GM18507 (cell line): Measurements from ENCODE around the gene HELZ2.
A peak's percentile ranks its signal among the peaks of the same experiment; 100 is the strongest.
"Not testable (repeated sequence)": the region's sequence is repeated elsewhere in the genome, so short reads cannot be mapped to it uniquely, and the experiment has no call there.

Experiments
- DNase-seq: peaks from one replicate; pipeline ENCODE4 v3.0.0; 2011; ENCODE audit warnings: low read depth; ENCODE audit not compliant: insufficient read length; ENCODE audit errors: extremely low spot score
- FAIRE-seq: peaks from 2 replicates; lab custom pipeline; 2011; peaks lifted over from hg19 to GRCh38; lab: Jason Lieb, UNC

The HELZ2 gene

DNA sequence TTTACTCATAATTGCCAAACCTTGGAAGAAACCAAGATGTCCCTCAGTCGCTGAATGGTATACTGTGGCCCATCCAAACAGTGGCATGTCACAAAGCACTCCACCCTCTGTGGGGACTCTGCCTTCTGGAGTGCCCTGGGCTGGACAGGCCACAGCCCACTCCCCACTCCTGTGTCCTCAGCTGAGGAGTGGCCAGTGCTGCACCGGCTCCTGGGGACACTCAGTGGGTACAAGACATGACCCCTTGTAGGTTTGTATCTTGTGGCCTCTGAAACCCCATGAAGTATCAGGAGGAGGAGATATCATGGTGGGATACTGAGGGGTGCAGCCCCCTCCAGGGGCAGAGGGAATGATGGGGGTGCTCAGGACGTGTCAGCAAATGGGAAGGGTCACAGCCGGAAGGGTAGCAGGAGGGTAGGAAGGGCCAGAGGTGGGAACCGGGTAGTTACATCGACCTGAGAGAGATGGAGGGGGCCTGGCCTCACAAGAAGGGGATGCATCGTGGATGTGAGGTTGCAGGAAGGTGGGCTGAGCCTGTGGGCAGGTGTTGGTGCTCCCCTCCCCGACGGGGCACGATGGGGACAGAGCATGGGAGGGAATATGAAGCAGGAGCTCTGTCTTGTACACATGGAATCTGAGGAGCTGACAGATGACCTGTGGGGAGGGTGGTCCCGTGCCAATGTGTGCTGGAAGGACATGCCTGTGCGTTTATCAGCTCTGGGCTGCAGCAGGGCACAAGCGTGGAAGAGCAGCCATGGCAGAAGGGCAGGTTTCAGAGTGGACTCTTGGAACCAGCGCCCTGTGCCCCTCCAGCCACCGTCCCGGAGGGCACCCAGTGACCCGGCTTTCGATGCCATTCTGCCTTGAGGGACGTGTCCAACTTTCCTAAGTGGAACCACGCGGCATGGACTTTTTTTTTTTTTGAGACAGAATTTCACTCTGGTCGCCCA, 11.9 kb upstream of the HELZ2 start:
- FAIRE-seq, result no peak
- DNase-seq, result no peak

DNA sequence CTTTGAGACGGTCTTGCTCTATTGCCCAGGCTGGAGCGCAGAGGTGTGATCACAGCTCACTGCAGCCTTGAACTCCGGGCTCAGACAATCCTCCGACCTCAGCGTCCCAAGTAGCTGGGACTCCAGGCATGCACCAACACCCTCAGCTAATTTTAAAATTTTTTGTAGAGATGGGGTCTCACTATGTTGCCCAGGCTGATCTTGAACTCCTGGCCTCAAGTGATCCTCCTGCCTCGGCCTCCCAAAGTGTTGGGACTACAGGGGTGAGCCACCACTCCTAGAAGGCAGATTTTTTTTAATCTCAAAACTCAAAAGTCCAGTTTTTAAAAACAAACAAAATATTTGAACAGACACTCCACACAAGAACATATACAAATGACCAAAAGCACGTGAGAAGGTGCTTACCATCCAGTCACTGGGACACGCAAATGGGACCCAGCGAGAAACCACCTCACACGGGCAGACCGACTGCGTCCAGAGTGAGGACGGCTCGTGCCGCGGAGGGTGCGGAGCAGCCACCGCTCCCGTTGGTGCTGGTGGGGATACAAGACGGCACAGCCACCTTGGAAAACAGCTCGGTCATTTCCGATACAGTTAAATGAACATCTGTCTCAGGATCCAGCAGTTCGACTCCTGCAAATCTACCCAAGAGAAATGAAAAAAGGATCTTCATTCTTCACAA, 8.5 kb upstream of the HELZ2 start:
- DNase-seq, result no peak
- no peak for FAIRE-seq

DNA sequence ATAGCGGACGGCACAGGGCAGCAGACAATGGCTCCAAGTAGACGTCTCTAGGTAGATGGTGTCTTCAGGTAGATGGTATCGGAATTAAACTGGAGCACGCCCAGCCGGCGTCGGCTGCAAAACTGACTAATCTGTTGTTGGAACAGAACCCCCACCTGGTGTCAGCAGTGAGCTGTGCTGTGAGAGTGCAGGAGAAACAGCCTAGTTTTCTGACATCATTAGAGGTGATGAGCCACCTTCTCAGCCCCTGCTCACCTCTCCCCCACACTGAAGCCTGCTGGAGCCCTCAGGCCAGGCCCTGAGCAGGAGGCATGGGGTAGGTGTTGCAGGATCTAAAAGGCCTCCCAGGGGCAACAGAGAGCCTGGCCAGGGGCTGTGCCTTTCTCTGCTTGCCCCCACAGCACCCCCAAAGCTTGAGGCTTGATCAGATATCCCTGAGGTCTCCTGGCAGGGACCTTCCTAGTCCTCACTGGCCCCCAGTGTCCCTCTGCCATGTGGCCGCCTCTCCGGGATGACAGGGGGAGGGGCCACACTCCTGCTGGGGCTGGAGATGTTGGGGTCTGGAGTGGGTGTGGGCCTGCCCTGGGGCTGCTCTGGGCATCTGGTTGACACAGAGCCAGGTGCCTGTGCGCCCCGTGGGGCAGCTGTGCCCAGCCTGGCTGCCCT, 6.9 kb upstream of the HELZ2 start:
- DNase-seq (peak; percentile 48), FAIRE-seq (peak; percentile 45)

DNA sequence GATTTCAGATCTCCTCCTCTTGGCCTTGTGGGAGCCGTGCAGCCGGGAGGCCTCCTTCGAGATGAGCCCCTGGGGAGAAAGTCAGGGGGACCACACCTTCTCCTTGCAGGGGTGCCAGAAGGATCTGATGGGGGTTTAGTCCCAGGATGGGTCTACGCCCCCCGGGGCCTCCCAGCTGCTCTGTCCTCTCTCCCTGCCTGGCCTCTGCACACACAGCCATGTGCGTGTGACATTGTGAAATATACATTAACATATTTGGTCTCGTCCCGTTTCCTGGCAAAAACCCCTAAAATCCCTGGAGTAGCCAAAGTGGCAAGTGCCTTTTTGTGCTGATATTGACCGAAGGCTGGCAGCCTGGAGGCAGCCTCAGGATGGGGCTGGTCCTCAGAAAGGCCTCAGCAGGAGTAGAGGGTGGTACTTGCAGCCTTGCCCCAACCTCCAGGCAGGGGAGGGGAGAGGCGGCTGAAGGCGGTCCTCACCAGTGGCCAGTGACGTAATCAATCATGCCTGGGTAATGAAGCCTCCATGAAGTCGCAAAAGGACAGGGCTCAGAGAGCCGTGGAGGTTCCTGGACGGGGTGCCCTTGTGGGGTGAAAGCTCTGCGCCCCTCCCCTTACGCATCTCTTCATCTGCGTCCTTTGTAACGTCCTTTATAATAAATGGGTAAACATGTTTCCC, 5.1 kb upstream of the HELZ2 start:
- DNase-seq (no peak), FAIRE-seq (no peak)

DNA sequence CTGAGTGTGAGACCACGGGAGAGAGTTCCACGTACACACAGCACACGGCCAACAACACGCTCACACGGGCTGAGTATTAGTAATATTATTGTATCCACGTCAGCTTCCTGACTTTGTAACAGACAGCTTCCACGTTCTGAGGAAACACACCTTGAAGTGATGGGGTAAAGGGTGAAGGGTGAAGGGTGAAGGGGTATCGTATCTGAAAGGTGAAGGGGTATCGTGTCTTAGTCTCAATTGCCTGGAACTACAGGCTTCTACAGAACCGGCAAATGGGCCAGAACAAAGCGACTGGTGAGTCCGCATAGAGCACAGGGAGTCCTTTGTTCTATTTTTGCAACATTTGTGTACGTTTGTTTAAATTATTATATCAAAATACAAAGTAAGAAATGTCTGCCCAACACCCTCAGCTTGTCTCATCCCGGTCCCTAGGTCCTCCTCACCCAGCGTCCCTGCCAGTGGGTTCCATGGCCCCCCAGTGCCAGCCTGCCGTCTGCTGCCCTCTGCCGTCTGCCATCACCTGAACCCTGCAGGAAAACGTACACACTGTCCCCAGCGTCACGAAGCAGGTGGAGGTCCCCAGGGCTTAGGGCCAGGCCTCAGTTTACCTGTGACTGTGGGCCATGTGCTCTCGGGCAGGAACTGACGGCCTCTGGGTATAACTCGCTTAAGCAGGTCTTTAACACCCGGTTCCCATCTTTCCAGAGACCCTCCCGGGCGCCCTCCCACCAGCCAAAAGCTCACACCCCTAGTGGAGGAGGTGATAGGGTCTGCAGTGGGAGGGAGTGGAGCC, 4.4 kb upstream of the HELZ2 start:
- no peak for FAIRE-seq

DNA sequence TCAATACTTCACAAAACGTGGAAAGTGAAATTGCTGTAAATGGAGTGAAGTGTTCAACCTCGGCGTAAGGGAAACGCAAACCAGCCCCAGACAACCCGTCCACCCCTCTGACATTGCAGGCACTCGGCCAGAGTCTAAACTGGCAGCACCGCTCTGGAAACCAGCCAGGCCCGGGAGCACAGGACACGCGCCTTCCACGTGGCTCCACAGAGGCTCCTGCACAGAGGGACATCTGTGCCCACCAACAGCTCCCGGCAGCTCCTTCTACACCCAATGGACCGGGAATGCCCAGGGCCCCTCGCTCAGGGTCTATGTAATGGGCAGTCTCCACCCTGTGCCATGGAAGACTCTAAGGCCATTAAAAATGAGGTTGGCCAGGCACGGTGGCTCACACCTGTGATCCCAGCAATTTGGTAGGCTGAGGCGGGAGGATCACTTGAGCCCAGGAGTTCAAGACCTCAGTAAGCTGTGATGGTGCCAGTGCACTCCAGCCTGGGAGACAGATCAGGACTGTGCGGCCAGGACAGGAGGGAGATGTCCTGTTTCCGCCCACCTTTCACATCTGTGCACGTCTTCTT, 3.4 kb upstream of the HELZ2 start:
- DNase-seq (no peak), FAIRE-seq (no peak)

More for the DNA sequence above, 4.4 kb upstream of the HELZ2 start:
- no peak for DNase-seq

DNA sequence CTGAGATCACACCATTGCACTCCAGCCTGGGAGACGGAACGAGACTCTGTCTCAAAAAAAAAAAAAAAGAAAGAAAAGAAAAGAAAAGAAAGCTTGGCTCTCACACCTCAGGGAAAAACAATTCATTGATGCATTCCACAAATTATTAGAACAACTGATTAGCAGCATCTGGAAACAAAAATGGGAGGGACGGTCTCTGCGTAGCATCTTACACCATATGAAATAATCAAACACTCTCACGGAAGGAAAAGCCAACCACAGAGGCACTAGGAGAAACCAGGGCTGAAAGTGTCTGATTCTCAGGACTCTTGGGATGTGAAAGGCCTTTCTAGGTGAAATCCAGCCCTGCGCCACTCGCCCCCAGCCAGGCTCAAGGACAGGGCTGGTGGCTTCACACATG, 2.3 kb upstream of the HELZ2 start:
- DNase-seq (no peak), FAIRE-seq (no peak)

DNA sequence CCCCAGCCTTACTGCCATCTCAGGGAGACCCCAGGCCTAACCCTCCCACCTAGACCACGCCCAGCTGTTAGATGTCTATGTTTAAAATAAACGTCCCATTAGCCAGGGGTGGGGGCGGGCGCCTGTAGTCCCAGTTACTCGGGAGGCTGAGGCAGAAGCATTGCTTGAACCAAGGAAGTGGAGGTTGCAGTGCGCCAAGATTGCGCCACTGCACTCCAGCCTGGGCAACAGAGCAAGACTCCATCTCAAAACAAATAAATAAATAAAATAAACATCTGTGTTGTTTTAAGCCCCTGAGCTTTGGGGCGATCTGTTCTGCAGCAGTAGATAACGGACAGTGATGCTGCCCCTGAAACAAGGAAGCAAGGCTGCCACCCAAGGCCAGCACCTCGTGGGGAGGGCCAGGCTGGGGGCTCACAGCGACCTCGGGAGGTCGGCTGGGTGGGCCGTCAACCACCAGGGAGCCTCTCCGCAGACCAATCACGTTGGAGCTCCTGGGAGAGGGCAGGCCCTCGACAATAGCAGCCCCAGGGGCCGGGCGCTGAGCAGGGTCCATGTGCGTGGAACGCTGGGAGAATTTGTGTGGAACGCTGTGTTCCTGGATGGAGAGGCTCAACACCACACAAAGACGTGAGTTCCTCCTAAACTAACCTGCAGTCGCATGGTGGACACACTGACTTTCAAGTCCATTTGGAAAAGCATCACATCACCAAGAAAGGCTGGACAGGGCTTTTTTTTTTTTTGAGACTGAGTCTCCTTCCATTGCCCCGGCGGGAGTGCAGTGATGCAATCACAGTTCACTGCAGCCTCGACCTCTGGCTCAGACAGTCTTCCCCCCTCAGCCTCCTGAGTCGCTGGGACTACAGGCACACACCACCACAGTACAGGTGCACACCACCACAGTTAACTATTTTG, 1.0 kb upstream of the HELZ2 start:
- no peak for FAIRE-seq

DNA sequence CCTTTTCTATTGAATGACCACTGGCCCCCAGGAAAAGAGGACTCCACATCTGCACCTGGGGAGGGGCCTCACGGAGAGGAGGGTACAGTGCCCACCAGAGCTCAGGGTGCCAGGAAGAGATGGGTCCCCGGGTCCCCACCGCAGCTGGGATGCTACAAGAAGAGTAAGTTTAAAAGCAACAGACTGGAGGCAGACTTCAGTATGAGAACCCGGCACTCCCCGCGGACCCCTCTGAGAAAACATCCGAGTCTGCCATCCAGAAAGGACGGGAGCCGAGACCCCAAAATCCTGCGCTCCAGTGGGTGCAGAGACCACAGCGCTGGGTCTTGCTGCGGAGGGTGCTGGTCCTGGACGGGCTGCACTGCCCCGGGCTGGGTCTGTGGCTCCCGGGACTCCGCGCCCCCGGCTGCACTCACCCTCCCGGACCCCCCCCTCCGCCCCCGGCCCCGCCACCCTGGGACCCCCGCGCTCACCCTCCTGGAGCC, 350 bp downstream of the HELZ2 start:
- DNase-seq (no peak), FAIRE-seq (no peak)

More for the DNA sequence above, 1.0 kb upstream of the HELZ2 start:
- no peak for DNase-seq

DNA sequence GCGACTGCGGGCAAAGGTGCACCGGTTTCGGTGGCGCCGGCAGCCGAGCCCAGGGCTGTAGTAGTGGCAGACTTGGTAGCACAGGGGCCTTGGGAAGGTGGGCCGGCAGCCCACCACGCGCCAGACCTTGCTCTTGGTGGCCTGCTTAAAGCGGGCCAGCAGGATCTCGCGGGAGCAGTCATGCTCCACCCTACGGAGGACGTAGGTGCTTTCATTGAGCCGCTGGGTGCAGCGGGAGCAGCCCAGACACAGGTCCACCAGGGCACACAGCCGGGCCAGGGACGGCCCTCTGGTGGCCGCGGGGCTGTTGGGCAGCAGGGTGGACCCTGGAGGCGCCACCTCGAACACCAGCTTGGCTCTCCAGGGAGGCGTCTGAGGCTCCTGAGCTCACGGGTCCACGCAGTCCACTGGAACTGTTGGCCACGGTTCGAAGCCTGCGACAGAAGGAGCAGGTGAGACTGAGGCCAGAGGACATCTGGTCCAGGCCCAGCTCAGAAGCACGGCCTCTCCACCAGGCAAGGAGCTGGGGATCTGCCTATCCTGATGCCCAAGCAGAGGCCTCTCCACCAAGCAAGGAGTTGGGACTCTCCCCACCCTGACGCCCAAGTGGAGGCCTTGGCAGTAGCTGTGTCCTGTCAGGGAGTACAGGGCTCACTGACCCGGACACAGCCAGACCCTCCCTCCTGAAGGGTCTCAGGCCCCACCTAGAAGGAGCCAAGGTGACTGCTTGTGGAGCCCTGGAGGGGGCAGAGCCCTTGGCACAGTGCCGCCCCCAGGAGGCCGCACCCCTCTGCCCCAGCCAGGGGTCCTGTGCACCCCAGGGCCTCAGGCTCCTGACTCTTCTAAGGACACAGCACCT, 1.0 kb downstream of the HELZ2 start:
- FAIRE-seq (no peak), DNase-seq (no peak)

DNA sequence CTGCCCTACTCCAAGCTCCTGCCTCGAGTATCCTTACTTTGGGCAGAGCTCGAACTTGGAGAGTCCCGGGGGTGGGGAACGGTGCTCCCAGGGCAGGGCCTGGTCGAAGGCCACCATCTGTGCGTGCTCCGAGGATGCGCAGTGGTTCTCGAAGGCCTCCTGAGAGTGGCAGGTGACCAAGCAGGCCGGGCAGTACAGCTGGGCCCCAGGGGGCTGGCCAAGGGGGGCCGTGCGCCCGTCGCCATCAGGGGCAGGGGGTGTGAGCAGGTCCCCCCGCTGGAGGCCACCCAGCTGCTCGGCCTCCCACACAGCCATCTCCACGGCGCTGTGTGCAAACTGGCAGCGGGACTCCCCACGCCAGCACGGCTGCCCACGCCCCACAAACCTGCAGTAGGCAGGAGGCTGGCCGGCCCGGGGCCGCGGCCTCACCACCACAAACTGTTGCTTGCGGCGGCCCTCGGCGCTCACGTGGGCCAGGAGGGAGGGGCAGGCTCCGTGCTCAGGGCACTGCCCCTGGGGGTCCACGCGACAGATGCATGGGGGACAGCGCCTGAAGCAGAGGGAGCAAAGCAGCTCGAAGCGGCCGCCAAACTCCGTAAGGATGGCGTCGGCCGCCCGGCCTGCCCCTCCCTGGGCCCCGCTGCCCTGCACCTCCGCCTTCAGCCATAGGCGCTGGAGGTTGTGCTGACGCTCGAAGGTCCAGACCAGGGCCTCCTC, 1.8 kb downstream of the HELZ2 start:
- no peak for DNase-seq
- no peak for FAIRE-seq

DNA sequence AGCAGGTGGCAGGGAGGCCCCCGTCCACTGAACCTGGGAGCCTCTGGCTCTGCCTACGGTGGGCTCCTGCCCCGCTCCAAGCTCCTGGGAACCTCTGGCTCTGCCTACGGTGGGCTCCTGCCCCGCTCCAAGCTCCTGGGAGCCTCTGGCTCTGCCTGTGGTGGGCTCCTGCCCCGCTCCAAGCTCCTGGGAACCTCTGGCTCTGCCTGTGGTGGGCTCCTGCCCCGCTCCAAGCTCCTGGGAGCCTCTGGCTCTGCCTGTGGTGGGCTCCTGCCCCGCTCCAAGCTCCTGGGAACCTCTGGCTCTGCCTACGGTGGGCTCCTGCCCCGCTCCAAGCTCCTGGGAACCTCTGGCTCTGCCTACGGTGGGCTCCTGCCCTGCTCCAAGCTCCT, 3.0 kb downstream of the HELZ2 start:
- not testable (repeated sequence) for FAIRE-seq, DNase-seq

DNA sequence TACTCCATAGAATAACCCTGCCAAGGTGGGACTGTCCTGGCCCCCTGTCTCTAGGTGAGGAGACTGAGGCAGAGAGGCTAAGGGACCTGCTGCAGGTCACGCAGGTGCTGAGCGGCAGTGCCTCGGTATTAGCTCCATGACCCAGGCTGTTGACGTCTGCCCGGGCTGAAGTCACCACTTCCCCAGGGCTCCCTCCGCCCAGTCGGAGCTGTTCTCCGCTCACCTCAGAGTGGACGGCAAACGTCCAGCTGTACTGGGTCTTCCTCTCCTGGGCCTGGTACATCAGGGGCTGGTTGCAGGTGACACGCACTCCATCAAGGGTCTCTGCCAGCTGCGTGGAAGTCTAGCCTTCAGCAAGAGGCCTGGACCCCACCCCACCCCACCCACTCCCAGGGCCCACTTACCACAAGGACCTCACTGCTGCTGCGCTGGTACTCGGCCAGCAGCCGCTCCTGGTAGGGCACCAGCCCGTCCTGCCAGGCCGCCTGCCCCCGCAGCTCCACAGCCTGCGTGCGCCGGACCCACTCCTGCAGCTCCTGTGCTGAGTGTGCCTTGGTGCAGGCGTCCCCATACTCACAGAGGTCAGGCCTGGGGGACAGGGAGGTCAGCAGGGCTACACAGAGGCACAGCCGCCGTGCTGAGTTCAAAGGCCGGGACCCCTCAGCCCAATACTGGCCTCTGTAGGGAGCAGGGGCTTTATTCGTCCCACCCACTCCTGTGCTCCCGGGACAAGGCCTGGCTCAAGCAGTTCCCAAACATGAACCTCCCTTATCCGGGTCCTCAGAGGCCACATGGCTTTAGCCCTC, 3.6 kb downstream of the HELZ2 start:
- DNase-seq (no peak), FAIRE-seq (no peak)

DNA sequence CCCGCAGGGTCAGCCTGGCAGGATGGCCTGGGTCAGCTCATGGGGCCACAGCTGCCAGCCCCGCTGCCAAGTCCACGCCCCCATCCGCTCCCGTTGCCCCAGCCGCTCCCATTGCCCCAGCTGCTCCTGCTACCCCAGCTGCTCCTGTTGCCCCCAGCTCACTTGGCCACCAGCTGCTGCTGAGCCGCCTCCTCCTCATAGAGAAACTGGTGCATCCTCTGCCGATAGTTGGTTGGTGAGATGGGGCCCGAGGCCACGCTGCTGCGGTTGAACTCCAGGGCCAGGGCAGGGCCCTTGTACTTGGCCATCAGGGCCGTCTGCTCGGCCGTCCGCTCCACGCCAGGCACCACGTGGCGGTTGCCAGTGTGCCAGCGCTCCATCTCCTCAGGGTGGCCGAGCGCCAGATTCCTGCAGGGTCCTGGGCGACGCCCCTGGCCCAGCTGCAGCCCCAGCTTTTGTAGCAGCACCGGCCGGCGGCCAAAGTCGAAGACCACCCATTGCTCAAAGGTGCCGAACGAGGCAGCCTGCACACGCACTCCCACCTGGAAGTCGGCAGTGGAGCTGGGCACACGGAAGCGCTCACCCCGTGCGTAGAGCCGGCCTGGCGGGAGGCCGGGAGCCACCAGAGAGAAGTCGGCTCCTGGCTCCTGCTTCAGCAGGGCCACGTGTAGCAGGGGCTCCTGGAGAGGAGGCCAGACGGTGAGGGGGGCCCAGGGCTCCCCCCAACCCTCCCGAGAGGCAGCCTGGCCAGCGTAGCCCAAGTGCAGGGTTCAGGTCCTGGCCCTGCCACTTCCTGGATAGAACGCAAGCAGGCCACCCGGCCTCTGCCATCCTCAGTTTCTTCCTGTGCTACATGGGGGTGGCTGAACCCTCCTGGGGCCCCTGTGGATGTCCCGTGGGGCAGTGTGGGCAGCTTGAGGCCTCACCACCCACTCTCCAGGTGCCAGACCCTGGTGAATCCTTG, 4.8 kb downstream of the HELZ2 start:
- no peak for DNase-seq
- no peak for FAIRE-seq
